K562 (cell line): ENCODE measurements around the gene FGF5. TPM values are rescaled to one million over a fixed set of nuclear protein-coding genes. Genes with fewer than 3 reads are reported as not detected.

Experiments
- CBX1 ChIP-seq: sonication (generic); IDR thresholded peaks from 2 replicates; pipeline ENCODE4 v1.6.1; 2016; ENCODE audit warnings: antibody characterized with exemption, low read depth, mild to moderate bottlenecking
- DPF2 ChIP-seq: fragments of 450-650 bp; IDR thresholded peaks from 2 replicates; pipeline ENCODE4 v1.6.1; 2016
- FOSL1 ChIP-seq: fragments of 200-800 bp; sonication (Bioruptor generic); conservative IDR thresholded peaks from 2 replicates; pipeline ENCODE4 v1.6.1; 2016; ENCODE audit warnings: missing genetic modification characterization, missing compliant biosample characterization
- HDAC2 ChIP-seq: fragments of 450-650 bp; IDR thresholded peaks from 2 replicates; pipeline ENCODE4 v1.6.1; 2016; ENCODE audit warnings: mild to moderate bottlenecking
- KHSRP ChIP-seq: fragments of 450-650 bp; IDR thresholded peaks from 2 replicates; pipeline ENCODE4 v1.6.1; 2017
- NFE2L1 ChIP-seq: fragments of 450-650 bp; IDR thresholded peaks from 2 replicates; pipeline ENCODE4 v1.6.1; 2016; ENCODE audit warnings: missing genetic modification characterization, low read depth, mild to moderate bottlenecking, missing compliant biosample characterization, moderate library complexity, borderline replicate concordance
- NFXL1 ChIP-seq: fragments of 450-650 bp; formaldehyde crosslinking; IDR thresholded peaks from 2 replicates; pipeline ENCODE4 v1.4.0; 2021; ENCODE audit warnings: mild to moderate bottlenecking
- TAF15 ChIP-seq: fragments of 200-400 bp; formaldehyde crosslinking; IDR thresholded peaks from 2 replicates; pipeline ENCODE4 v1.6.1; 2017; ENCODE audit warnings: mild to moderate bottlenecking, low read depth, low read length, moderate library complexity
- WHSC1 ChIP-seq: IDR thresholded peaks from one replicate; pipeline ENCODE4 v1.6.1; 2012; ENCODE audit warnings: low read length, control low read depth, inconsistent platforms
- ZNF124 ChIP-seq: sonication (generic); formaldehyde crosslinking; IDR thresholded peaks from 2 replicates; pipeline ENCODE4 v1.8.1; 2022; ENCODE audit warnings: missing genetic modification reagents
- ZNF431 ChIP-seq: sonication (generic); formaldehyde crosslinking; IDR thresholded peaks from 2 replicates; pipeline ENCODE4 v1.8.0; 2022; ENCODE audit warnings: mild to moderate bottlenecking, missing genetic modification reagents
- ZNF589 ChIP-seq: fragments of 200-800 bp; sonication (Bioruptor generic); IDR thresholded peaks from 2 replicates; pipeline ENCODE4 v1.6.1; 2016; ENCODE audit warnings: low read depth, missing genetic modification characterization, missing compliant biosample characterization
- polyA plus RNA-seq, 8 experiments: library from polyadenylated mRNA; depleted of rRNA in 4 of 8; stranded (reverse) in 5 of 8; unstranded in 3 of 8; fragments of >200 nt; fragmentation: Nextera tagmentation in 2 of 8; fragmentation: Illumina TruSeq in 1 of 8; extraction: Ambion mirVana in 2 of 8; extraction: Trizol in 1 of 8; gene quantifications; 2 replicates each; pipeline versions ENCODE4 v1.2.1 to v1.2.3, GENCODE V29; 2011 to 2014; ENCODE audit warnings: inconsistent platforms in 1 of 8, missing spikeins in 1 of 8
- total RNA-seq, 7 experiments: library from RNA; depleted of rRNA in 6 of 7; stranded (reverse); fragments of >200 nt in 6 of 7; fragmentation: Illumina TruSeq in 2 of 7; extraction: Trizol in 2 of 7; gene quantifications; 2 replicates each; pipeline versions ENCODE4 v1.2.1 to v1.2.3, GENCODE V29; 2011 to 2021; ENCODE audit warnings: low replicate concordance in 1 of 7
- TF ChIP-seq, protein P1 (sequence below): IDR thresholded peaks from 2 replicates; pipeline ENCODE4 v1.6.1; 2011; ENCODE audit warnings: borderline replicate concordance, low read depth, mild to moderate bottlenecking, moderate library complexity, low read length; ENCODE audit not compliant: insufficient read depth, poor library complexity, severe bottlenecking
- TF ChIP-seq, protein P2 (sequence below), 2 experiments: fragments of 450-650 bp in 1 of 2; sonication (generic) in 1 of 2; formaldehyde crosslinking in 1 of 2; IDR thresholded peaks in 1 of 2; conservative IDR thresholded peaks in 1 of 2; 2 replicates each; pipeline versions ENCODE4 v1.6.1 to v1.8.1; 2016 to 2023; ENCODE audit warnings: mild to moderate bottlenecking in 2 of 2, moderate library complexity in 2 of 2, inconsistent platforms in 1 of 2, missing genetic modification reagents in 1 of 2
- TF ChIP-seq, protein P3 (sequence below): conservative IDR thresholded peaks from 2 replicates; pipeline ENCODE4 v1.6.1; 2011; ENCODE audit warnings: low read depth, mild to moderate bottlenecking, low read length; ENCODE audit not compliant: control insufficient read depth
- TF ChIP-seq, protein P4 (sequence below): fragments of 450-650 bp; formaldehyde crosslinking; IDR thresholded peaks from 2 replicates; pipeline ENCODE4 v1.4.0; 2022; ENCODE audit warnings: missing genetic modification characterization
- TF ChIP-seq, protein P5 (sequence below): sonication (generic); IDR thresholded peaks from 2 replicates; pipeline ENCODE4 v1.6.1; 2016
- TF ChIP-seq, protein P6 (sequence below): fragments of 200-800 bp; sonication (Bioruptor generic); IDR thresholded peaks from 2 replicates; pipeline ENCODE4 v1.6.1; 2017; ENCODE audit warnings: missing genetic modification characterization, missing compliant biosample characterization
- TF ChIP-seq, protein P7 (sequence below): fragments of 250-450 bp; sonication (Bioruptor Pico); IDR thresholded peaks from 2 replicates; pipeline ENCODE4 v1.8.0; 2022; ENCODE audit warnings: moderate library complexity, mild to moderate bottlenecking, inconsistent platforms

FGF5 gene
- total and polyA plus RNA-seq, 9 of the 15 experiments (the other 6 are each of a cell fraction or from before 2014, with no cell fraction given), result 0.38 to 2.7 (median 1.1) TPM

DNA sequence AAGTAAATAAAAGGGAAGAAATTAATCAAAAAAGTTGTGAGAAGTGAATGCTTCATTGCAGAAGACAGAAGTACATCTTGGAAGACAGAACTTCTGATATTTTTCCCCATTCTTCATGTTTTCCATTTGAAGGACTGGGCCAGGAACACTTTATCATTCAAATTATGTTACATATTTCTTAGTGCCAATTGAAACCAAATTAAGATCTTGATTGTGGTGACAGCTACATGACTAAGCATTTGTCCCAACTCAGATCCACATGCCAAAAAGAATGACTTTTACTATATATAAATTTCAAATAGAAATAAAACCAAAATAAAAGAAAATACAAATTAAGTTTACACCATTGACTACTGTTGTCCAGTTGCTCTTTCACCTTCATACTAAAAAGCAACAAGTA lies 14.0 kb upstream of the FGF5 start (continued):
- TF ChIP-seq CBX1 (no peak), DPF2 (peak; percentile 57), TAF15 (no peak), FOSL1 (tag) (peak; percentile 66), WHSC1 (no peak), ZNF431 (no peak), HDAC2 (no peak), ZNF124 (CRISPR knock-in tag) (no peak), ZNF589 (no peak), NFXL1 (CRISPR knock-in tag) (no peak), NFE2L1 (tag) (peak; percentile 33; the same call in 1 of the 2 replicates), KHSRP (no peak)
- TF ChIP-seq, protein P1, sequence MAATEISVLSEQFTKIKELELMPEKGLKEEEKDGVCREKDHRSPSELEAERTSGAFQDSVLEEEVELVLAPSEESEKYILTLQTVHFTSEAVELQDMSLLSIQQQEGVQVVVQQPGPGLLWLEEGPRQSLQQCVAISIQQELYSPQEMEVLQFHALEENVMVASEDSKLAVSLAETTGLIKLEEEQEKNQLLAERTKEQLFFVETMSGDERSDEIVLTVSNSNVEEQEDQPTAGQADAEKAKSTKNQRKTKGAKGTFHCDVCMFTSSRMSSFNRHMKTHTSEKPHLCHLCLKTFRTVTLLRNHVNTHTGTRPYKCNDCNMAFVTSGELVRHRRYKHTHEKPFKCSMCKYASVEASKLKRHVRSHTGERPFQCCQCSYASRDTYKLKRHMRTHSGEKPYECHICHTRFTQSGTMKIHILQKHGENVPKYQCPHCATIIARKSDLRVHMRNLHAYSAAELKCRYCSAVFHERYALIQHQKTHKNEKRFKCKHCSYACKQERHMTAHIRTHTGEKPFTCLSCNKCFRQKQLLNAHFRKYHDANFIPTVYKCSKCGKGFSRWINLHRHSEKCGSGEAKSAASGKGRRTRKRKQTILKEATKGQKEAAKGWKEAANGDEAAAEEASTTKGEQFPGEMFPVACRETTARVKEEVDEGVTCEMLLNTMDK, result no peak
- TF ChIP-seq, protein P2, sequence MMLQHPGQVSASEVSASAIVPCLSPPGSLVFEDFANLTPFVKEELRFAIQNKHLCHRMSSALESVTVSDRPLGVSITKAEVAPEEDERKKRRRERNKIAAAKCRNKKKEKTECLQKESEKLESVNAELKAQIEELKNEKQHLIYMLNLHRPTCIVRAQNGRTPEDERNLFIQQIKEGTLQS (IDR thresholded peaks at IDR 0.05), result 0 out of 2 replicates have a peak, but pooled peaks have one; percentile 13
- TF ChIP-seq, protein P2 (CRISPR knock-in tag; conservative IDR thresholded peaks at IDR 0.05), result no peak
- TF ChIP-seq, protein P3, sequence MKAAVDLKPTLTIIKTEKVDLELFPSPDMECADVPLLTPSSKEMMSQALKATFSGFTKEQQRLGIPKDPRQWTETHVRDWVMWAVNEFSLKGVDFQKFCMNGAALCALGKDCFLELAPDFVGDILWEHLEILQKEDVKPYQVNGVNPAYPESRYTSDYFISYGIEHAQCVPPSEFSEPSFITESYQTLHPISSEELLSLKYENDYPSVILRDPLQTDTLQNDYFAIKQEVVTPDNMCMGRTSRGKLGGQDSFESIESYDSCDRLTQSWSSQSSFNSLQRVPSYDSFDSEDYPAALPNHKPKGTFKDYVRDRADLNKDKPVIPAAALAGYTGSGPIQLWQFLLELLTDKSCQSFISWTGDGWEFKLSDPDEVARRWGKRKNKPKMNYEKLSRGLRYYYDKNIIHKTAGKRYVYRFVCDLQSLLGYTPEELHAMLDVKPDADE, result no peak
- TF ChIP-seq, protein P4, sequence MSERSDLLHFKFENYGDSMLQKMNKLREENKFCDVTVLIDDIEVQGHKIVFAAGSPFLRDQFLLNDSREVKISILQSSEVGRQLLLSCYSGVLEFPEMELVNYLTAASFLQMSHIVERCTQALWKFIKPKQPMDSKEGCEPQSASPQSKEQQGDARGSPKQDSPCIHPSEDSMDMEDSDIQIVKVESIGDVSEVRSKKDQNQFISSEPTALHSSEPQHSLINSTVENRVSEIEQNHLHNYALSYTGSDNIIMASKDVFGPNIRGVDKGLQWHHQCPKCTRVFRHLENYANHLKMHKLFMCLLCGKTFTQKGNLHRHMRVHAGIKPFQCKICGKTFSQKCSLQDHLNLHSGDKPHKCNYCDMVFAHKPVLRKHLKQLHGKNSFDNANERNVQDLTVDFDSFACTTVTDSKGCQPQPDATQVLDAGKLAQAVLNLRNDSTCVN (CRISPR knock-in tag), result no peak
- TF ChIP-seq, protein P5, sequence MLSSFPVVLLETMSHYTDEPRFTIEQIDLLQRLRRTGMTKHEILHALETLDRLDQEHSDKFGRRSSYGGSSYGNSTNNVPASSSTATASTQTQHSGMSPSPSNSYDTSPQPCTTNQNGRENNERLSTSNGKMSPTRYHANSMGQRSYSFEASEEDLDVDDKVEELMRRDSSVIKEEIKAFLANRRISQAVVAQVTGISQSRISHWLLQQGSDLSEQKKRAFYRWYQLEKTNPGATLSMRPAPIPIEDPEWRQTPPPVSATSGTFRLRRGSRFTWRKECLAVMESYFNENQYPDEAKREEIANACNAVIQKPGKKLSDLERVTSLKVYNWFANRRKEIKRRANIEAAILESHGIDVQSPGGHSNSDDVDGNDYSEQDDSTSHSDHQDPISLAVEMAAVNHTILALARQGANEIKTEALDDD, result no peak
- TF ChIP-seq, protein P6, sequence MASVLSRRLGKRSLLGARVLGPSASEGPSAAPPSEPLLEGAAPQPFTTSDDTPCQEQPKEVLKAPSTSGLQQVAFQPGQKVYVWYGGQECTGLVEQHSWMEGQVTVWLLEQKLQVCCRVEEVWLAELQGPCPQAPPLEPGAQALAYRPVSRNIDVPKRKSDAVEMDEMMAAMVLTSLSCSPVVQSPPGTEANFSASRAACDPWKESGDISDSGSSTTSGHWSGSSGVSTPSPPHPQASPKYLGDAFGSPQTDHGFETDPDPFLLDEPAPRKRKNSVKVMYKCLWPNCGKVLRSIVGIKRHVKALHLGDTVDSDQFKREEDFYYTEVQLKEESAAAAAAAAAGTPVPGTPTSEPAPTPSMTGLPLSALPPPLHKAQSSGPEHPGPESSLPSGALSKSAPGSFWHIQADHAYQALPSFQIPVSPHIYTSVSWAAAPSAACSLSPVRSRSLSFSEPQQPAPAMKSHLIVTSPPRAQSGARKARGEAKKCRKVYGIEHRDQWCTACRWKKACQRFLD (CRISPR knock-in tag), result no peak
- TF ChIP-seq, protein P7, sequence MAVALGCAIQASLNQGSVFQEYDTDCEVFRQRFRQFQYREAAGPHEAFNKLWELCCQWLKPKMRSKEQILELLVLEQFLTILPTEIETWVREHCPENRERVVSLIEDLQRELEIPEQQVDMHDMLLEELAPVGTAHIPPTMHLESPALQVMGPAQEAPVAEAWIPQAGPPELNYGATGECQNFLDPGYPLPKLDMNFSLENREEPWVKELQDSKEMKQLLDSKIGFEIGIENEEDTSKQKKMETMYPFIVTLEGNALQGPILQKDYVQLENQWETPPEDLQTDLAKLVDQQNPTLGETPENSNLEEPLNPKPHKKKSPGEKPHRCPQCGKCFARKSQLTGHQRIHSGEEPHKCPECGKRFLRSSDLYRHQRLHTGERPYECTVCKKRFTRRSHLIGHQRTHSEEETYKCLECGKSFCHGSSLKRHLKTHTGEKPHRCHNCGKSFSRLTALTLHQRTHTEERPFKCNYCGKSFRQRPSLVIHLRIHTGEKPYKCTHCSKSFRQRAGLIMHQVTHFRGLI (CRISPR knock-in tag), result no peak
